ENCODE data around the gene GTF2H3.
"Not testable (repeated sequence)": the region's sequence is repeated elsewhere in the genome, so short reads cannot be mapped to it uniquely, and the experiment has no call there.

The GTF2H3 gene

GRCh38 chr12:123633379-123634141, at the start of gene GTF2H3, which contains the start of gene EIF2B1:
Gene GTF2H3 (plus strand): TSS chr12:123633829. CDS start chr12:123633860, 31 bp downstream.
Gene EIF2B1 (minus strand): TSS chr12:123633686. CDS start chr12:123633557, 129 bp downstream.
- H3K4me1 Mint-ChIP-seq (ENCODE audit: low read depth) = peaks cover 41% of the 10 kb centered on the region
- H3K9me3 Mint-ChIP-seq = no peaks in the 10 kb centered on the region

DNA sequence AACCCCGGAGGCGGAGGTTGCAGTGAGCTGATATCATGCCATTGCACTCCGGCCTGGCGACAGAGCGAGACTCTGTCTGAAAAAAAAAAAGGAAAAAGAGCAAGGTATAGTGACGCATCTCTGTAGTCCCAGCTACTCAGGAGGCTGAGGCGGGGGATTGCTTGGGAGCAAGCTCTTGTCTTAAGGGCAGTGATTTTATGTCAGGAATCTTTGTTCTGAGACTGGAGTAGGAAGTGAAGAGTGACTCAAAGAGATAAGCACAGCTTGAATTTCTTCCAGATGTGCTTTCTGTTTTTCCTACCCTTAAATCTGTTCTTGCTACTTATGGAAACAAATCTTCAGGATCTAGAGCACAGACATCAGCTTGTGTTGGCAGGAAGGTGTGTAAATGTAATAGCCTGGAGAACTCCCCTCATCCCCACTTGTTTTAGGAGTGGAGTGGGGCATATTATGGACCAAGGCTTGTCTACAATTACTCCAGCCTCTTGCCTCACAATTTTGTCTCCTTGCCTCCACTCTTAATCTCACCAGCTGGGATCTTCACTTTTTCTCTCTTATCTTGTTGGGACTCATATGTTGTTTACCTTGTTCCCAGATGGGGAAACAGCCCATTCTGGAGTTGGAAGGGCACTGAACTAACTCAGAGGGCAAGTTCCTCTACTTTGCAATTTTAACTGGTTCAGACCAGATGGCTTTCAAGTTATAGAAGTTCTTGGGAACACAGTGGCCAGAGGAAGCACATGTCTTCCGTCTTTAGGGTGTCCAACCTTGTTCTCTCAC, 41.7 kb upstream of the GTF2H3 start:
- Mint-ChIP-seq H3K4me3 (no peak overlapping the region), H3K4me1 (ENCODE audit: low read depth) (peaks cover 46% of the 10 kb centered on the region), H3K36me3 (ENCODE audit: low read depth) (peaks cover 92% of the 10 kb centered on the region), H3K27me3 (no peaks in the 10 kb centered on the region), H3K27ac (peak overlapping the region; percentile 81), H3K9me3 (no peaks in the 10 kb centered on the region)
- no peak for DNase-seq

More at GRCh38 chr12:123633379-123634141, at the start of gene GTF2H3, which contains the start of gene EIF2B1:
- peak within 1 kb of the TSS; percentile 99 for H3K4me3 Mint-ChIP-seq
- H3K36me3 Mint-ChIP-seq (ENCODE audit: low read depth) = peaks cover 73% of the 10 kb centered on the region
- H3K27me3 Mint-ChIP-seq = no peaks in the 10 kb centered on the region
- H3K27ac Mint-ChIP-seq = peak within 1 kb of the TSS; percentile 98
- peak; percentile 98 for DNase-seq

DNA sequence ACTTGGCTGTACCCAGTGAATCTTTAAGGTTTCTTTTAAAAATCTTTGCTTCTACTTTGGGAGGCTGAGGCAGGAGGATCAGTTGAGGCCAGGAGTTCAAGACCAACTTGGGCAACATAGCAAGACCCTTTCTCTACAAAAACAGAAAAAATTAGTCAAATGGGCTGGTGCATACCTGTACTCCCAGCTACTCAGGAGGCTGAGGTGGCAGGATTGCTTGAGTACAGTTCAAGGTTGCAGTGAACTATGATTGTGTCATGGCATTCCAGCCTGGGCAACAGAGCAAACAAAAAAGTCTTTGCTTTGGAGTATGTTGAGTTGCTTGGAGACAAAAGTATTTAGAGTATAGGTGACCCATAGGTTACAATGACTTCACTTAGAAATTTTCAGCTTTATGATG, 37.9 kb upstream of the GTF2H3 start:
- Mint-ChIP-seq H3K27ac (peak overlapping the region; percentile 77), H3K27me3 (no peaks in the 10 kb centered on the region), H3K9me3 (no peaks in the 10 kb centered on the region), H3K4me3 (no peak overlapping the region), H3K4me1 (ENCODE audit: low read depth) (peaks cover 29% of the 10 kb centered on the region), H3K36me3 (ENCODE audit: low read depth) (peaks cover 80% of the 10 kb centered on the region)
- DNase-seq = no peak

DNA sequence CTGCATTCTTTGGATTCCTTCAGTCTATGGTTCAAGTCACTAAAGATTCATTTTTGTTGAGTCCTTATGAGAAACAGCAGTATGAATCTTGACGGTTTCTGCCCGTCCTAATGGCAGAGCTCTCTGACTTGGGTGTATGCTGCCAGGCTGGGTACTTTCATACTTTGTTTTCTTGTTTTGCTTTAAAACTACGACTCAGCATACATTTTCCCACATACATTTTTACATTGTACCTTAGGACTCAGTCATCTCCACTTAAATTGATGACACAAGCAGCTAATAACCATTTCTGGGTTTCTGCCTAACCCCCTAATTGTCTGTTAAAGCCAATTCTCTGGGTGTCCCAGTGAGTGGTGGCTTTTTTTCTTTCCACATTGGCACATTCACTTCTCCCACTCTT, 36.5 kb upstream of the GTF2H3 start:
- Mint-ChIP-seq H3K4me3 (no peak overlapping the region), H3K36me3 (ENCODE audit: low read depth) (peaks cover 78% of the 10 kb centered on the region), H3K4me1 (ENCODE audit: low read depth) (peaks cover 20% of the 10 kb centered on the region), H3K9me3 (no peaks in the 10 kb centered on the region), H3K27me3 (no peaks in the 10 kb centered on the region), H3K27ac (peak overlapping the region; percentile 24)
- DNase-seq = no peak

GRCh38 chr12:123598522-123598921, 35.1 kb upstream of the GTF2H3 start:
- DNase-seq = no peak
- peaks cover 22% of the 10 kb centered on the region for H3K4me1 Mint-ChIP-seq (ENCODE audit: low read depth)
- H3K27me3 Mint-ChIP-seq = no peaks in the 10 kb centered on the region
- peaks cover 79% of the 10 kb centered on the region for H3K36me3 Mint-ChIP-seq (ENCODE audit: low read depth)
- H3K9me3 Mint-ChIP-seq = no peaks in the 10 kb centered on the region
- H3K4me3 Mint-ChIP-seq = no peak overlapping the region
- H3K27ac Mint-ChIP-seq = peak overlapping the region; percentile 51

GRCh38 chr12:123599310-123599709, 34.3 kb upstream of the GTF2H3 start:
- Mint-ChIP-seq H3K9me3 (no peaks in the 10 kb centered on the region), H3K27ac (peak overlapping the region; percentile 66), H3K4me3 (no peak overlapping the region), H3K4me1 (ENCODE audit: low read depth) (peaks cover 30% of the 10 kb centered on the region), H3K36me3 (ENCODE audit: low read depth) (peaks cover 79% of the 10 kb centered on the region), H3K27me3 (no peaks in the 10 kb centered on the region)
- DNase-seq = no peak

- peaks cover 79% of the 10 kb centered on the region for H3K36me3 Mint-ChIP-seq (ENCODE audit: low read depth)
- peak overlapping the region; percentile 15 for H3K27ac Mint-ChIP-seq
- no peaks in the 10 kb centered on the region for H3K27me3 Mint-ChIP-seq
These were observed 33.9 kb upstream of the GTF2H3 start for GRCh38 chr12:123599721-123600120.

GRCh38 chr12:123601602-123602489, 31.8 kb upstream of the GTF2H3 start, which contains the start of gene DDX55:
Gene DDX55 (plus strand): TSS chr12:123602099. CDS start chr12:123602149, 50 bp downstream.
- Mint-ChIP-seq H3K27me3 (no peaks in the 10 kb centered on the region), H3K4me1 (ENCODE audit: low read depth) (peaks cover 42% of the 10 kb centered on the region), H3K4me3 (peak within 1 kb of the TSS; percentile 88), H3K27ac (peak within 1 kb of the TSS; percentile 94), H3K36me3 (ENCODE audit: low read depth) (peaks cover 81% of the 10 kb centered on the region), H3K9me3 (no peaks in the 10 kb centered on the region)
- peak; percentile 91 for DNase-seq

More at GRCh38 chr12:123599721-123600120, 33.9 kb upstream of the GTF2H3 start:
- no peak for DNase-seq
- no peaks in the 10 kb centered on the region for H3K9me3 Mint-ChIP-seq
- H3K4me1 Mint-ChIP-seq (ENCODE audit: low read depth) = peaks cover 32% of the 10 kb centered on the region
- H3K4me3 Mint-ChIP-seq = peak overlapping the region; percentile 10

DNA sequence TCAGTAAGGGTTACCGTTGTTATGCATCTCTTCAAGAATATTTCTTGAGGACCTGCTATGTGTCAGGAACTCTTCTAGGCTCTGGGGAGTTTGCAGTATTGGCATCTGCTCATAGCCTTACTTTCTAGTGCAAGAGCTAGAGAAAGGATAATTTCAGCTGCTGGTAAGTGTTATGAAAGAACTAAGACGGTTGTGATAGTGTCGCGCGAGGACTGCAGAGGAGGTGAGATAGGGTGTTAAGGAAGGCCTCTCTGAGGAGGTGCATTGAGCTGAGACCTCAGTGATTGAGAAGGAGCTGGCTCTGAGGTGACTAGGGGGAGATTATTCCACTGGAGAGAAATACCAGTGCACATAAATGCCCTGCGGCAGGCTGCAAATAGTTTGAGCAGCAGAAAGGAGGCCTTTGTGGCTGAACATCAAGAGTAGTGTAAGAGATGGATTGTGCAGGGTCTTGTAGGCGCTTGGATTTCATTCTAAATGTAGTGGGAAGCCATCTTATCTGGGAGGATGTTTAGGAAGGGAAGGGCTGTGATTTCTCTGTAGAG, 30.9 kb upstream of the GTF2H3 start:
- H3K27ac Mint-ChIP-seq = peak overlapping the region; percentile 94
- H3K36me3 Mint-ChIP-seq (ENCODE audit: low read depth) = peaks cover 81% of the 10 kb centered on the region
- no peaks in the 10 kb centered on the region for H3K9me3 Mint-ChIP-seq
- H3K4me1 Mint-ChIP-seq (ENCODE audit: low read depth) = peaks cover 47% of the 10 kb centered on the region
- H3K27me3 Mint-ChIP-seq = no peaks in the 10 kb centered on the region
- H3K4me3 Mint-ChIP-seq = peak overlapping the region; percentile 88
- no peak for DNase-seq

GRCh38 chr12:123603495-123603894, 30.1 kb upstream of the GTF2H3 start:
- Mint-ChIP-seq H3K27ac (peak overlapping the region; percentile 94), H3K36me3 (ENCODE audit: low read depth) (peaks cover 81% of the 10 kb centered on the region), H3K4me1 (ENCODE audit: low read depth) (peaks cover 49% of the 10 kb centered on the region), H3K4me3 (peak overlapping the region; percentile 88)
- DNase-seq, H3K27me3 Mint-ChIP-seq, H3K9me3 Mint-ChIP-seq: not testable (repeated sequence)

GRCh38 chr12:123607756-123608155, 25.9 kb upstream of the GTF2H3 start:
- no peak overlapping the region for H3K4me3 Mint-ChIP-seq

DNA sequence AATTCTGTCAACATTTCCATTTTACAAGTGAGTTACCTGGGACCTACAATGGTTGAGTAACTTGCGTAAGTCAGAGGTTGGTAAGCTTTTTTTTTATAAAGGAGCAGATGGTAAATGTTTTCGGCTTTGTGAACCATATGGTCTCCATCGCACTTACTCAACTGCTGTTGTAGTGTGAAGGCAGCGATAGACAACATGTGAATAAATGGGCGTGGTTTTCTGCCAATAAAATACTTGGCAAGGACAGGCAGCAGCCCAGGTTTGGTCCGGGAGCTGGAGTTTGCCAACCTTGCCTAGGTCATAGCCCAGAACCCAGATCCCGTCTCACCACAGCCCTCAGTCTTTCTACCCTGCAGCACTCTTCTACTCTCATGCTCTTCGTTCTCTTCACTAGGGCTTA, 25.4 kb upstream of the GTF2H3 start:
- no peaks in the 10 kb centered on the region for H3K27me3 Mint-ChIP-seq
- peaks cover 36% of the 10 kb centered on the region for H3K4me1 Mint-ChIP-seq (ENCODE audit: low read depth)
- no peak for DNase-seq
- H3K9me3 Mint-ChIP-seq = no peaks in the 10 kb centered on the region
- peaks cover 97% of the 10 kb centered on the region for H3K36me3 Mint-ChIP-seq (ENCODE audit: low read depth)
- H3K27ac Mint-ChIP-seq = no peak overlapping the region
- H3K4me3 Mint-ChIP-seq = no peak overlapping the region

More at GRCh38 chr12:123607756-123608155, 25.9 kb upstream of the GTF2H3 start:
- Mint-ChIP-seq H3K9me3 (no peaks in the 10 kb centered on the region), H3K27ac (no peak overlapping the region), H3K27me3 (no peaks in the 10 kb centered on the region), H3K36me3 (ENCODE audit: low read depth) (peaks cover 97% of the 10 kb centered on the region), H3K4me1 (ENCODE audit: low read depth) (peaks cover 40% of the 10 kb centered on the region)
- DNase-seq = no peak

- peak overlapping the region; percentile 85 for H3K27ac Mint-ChIP-seq
- peaks cover 10% of the 10 kb centered on the region for H3K4me1 Mint-ChIP-seq (ENCODE audit: low read depth)
- H3K4me3 Mint-ChIP-seq = no peak overlapping the region
- peaks cover 97% of the 10 kb centered on the region for H3K36me3 Mint-ChIP-seq (ENCODE audit: low read depth)
- no peaks in the 10 kb centered on the region for H3K9me3 Mint-ChIP-seq
- no peak for DNase-seq
- no peaks in the 10 kb centered on the region for H3K27me3 Mint-ChIP-seq
These were observed 19.5 kb upstream of the GTF2H3 start for GRCh38 chr12:123614110-123614509.

- Mint-ChIP-seq H3K36me3 (ENCODE audit: low read depth) (peaks cover 97% of the 10 kb centered on the region), H3K4me1 (ENCODE audit: low read depth) (peaks cover 10% of the 10 kb centered on the region), H3K27ac (peak overlapping the region; percentile 85), H3K27me3 (no peaks in the 10 kb centered on the region), H3K4me3 (no peak overlapping the region), H3K9me3 (no peaks in the 10 kb centered on the region)
- DNase-seq = no peak
These were observed 19.1 kb upstream of the GTF2H3 start for GRCh38 chr12:123614531-123614930.
